Osteoblast (primary cell): Measurements from ENCODE around the gene PGA4. TPM values are rescaled to one million over a fixed set of nuclear protein-coding genes. Genes with fewer than 3 reads are reported as not detected.
A peak's percentile ranks its signal among the peaks of the same experiment; 100 is the strongest.

Experiments used
- DNase-seq: peaks from one replicate; pipeline ENCODE4 v3.0.0; 2011; ENCODE audit warnings: low spot score, mixed read lengths; ENCODE audit not compliant: insufficient read length; ENCODE audit errors: missing footprints
- H2AFZ ChIP-seq: 2 replicates; pipeline ENCODE4 v1.6.0; 2011; ENCODE audit warnings: mild to moderate bottlenecking, low read length
- H3K27ac ChIP-seq: 2 replicates; pipeline ENCODE4 v1.5.1; 2011; ENCODE audit warnings: mild to moderate bottlenecking, low read depth, low read length, moderate library complexity
- H3K27me3 ChIP-seq: 2 replicates; pipeline ENCODE4 v1.6.0; 2012; ENCODE audit warnings: mild to moderate bottlenecking, control low read depth, inconsistent platforms, low read length, moderate library complexity; ENCODE audit not compliant: insufficient read depth
- H3K36me3 ChIP-seq: 2 replicates; pipeline ENCODE4 v1.5.1; 2011; ENCODE audit warnings: mild to moderate bottlenecking, low read length, control low read depth, moderate library complexity; ENCODE audit not compliant: insufficient read depth
- H3K4me1 ChIP-seq: 2 replicates; pipeline ENCODE4 v1.5.1; 2011; ENCODE audit warnings: mild to moderate bottlenecking, low read length, control low read depth, moderate library complexity; ENCODE audit not compliant: insufficient read depth
- H3K4me2 ChIP-seq: 2 replicates; pipeline ENCODE4 v1.6.0; 2011; ENCODE audit warnings: mild to moderate bottlenecking, low read length; ENCODE audit not compliant: insufficient read depth
- H3K4me3 ChIP-seq: fragments of 200-600 bp; sonication (generic); 3 replicates; pipeline ENCODE4 v1.5.1; 2012; ENCODE audit warnings: mild to moderate bottlenecking, low read length, inconsistent platforms; ENCODE audit not compliant: insufficient read depth
- H3K79me2 ChIP-seq: 2 replicates; pipeline ENCODE4 v1.6.0; 2012; ENCODE audit warnings: mild to moderate bottlenecking, low read length, control low read depth, inconsistent platforms; ENCODE audit not compliant: insufficient read depth
- H3K9me3 ChIP-seq: 2 replicates; pipeline ENCODE4 v1.5.1; 2011; ENCODE audit warnings: low read depth, low read length, control low read depth
- H4K20me1 ChIP-seq: 2 replicates; pipeline ENCODE4 v1.6.0; 2012; ENCODE audit warnings: mild to moderate bottlenecking, low read length, control low read depth; ENCODE audit not compliant: insufficient read depth
- total RNA-seq: library from RNA; depleted of rRNA; stranded (reverse); fragments of >200 nt; gene quantifications from 2 replicates; pipeline ENCODE4 v1.2.3, GENCODE V29; 2012
- TF ChIP-seq, protein P1 (sequence below): IDR thresholded peaks from 2 replicates; pipeline ENCODE4 v1.5.1; 2011; ENCODE audit warnings: mild to moderate bottlenecking, low read depth, low read length, moderate library complexity; ENCODE audit errors: extremely low read depth

Gene PGA4
- total RNA-seq, 1 donor = not detected

DNA sequence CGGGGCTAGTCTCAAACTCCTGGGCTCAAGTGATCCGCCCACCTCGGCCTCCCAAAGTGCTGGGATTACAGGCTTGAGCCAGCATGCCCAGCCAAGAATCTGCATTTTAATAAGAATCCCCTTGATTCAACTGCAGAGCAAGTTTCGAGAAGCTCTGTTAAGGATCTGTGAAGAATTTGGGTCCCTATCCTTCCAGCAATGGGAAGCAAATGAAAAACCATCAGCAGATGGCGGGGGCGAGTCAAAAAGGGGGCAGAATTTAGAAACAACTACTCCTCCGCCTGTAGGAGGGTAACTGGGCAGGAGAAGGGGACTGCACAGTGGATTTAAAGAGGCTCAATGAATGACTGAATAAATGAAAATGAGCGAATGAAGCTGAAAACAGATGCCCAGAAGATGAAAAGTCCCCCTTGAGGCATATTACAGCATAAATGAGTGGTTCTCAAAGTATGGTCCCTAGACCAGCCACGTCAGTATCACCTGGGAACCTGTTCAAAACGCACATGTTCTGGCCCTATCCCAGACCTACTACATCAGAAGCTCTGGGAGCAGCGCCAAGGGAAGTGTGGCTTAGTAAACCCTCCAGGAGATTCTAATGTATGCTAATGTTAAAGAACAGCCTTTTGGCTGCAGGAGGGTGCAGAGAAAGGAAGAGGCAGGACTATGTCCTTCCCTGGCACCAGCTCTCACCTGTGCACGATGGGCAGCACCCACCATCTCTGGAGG, 58.0 kb downstream of the PGA4 start:
- Histone ChIP-seq H3K9me3 (no peaks in the 10 kb centered on the region), H3K4me3 (no peak overlapping the region), H3K4me2 (no peak overlapping the region), H3K27me3 (peaks cover 9% of the 10 kb centered on the region), H4K20me1 (peaks cover 4% of the 10 kb centered on the region), H3K4me1 (peaks cover 3% of the 10 kb centered on the region), H3K79me2 (no peaks in the 10 kb centered on the region), H2AFZ (no peak overlapping the region), H3K36me3 (peaks cover 15% of the 10 kb centered on the region), H3K27ac (no peak overlapping the region)
- TF ChIP-seq, protein P1, sequence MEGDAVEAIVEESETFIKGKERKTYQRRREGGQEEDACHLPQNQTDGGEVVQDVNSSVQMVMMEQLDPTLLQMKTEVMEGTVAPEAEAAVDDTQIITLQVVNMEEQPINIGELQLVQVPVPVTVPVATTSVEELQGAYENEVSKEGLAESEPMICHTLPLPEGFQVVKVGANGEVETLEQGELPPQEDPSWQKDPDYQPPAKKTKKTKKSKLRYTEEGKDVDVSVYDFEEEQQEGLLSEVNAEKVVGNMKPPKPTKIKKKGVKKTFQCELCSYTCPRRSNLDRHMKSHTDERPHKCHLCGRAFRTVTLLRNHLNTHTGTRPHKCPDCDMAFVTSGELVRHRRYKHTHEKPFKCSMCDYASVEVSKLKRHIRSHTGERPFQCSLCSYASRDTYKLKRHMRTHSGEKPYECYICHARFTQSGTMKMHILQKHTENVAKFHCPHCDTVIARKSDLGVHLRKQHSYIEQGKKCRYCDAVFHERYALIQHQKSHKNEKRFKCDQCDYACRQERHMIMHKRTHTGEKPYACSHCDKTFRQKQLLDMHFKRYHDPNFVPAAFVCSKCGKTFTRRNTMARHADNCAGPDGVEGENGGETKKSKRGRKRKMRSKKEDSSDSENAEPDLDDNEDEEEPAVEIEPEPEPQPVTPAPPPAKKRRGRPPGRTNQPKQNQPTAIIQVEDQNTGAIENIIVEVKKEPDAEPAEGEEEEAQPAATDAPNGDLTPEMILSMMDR = no peak
- peak; percentile 49 for DNase-seq

DNA sequence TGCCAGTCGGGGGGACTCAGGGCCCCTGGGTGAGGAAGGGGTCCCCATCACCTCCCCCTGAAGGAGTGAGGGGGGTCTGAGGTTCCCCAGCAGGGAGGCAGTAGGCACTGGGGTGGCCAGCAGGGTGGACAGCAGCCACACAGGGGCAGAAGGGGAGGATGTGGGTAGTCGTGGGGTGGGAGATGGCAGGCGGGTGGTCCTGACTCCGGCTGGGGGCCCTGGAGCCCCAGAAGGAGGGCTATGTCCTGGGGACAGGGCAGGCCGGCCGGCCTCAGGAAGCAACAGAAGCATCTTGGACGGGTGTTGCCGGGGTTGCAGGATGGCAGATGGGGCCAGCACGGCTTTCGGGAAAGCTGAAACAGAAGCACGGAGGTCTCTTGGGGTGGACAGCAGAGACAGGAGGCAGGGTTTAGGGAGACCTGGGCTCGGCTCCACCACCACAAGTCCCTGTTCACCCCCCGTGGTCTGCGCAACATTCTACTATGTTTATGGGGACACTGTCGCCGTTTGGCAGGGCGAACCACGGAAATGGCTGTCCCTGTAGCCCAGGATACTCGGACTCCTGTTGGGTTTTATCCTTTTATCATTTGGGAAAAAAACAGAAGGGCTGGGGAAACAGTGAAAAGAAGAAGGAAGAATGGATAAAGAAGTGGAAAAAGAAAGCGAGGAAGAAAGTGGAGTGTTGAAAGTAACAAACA, 58.9 kb downstream of the PGA4 start:
- Histone ChIP-seq H4K20me1 (peaks cover 2% of the 10 kb centered on the region), H3K4me1 (peaks cover 3% of the 10 kb centered on the region), H3K27ac (no peak overlapping the region), H3K9me3 (no peaks in the 10 kb centered on the region), H3K36me3 (peaks cover 19% of the 10 kb centered on the region), H3K79me2 (no peaks in the 10 kb centered on the region), H3K27me3 (peaks cover 9% of the 10 kb centered on the region), H3K4me2 (peak overlapping the region; percentile 79), H2AFZ (no peak overlapping the region), H3K4me3 (peak overlapping the region; percentile 61)
- DNase-seq = no peak
- TF ChIP-seq, protein P1 = no peak

Other genes with a start within 250 kb of the PGA4 start
- not detected in 2 replicates for gene CD5, start 119.9 kb upstream of the PGA4 start, total RNA-seq
- gene VPS37C, start 60.9 kb upstream of the PGA4 start, total RNA-seq = 16.8 and 19.2 TPM in 2 replicates
- not detected in 2 replicates for gene PGA3, start 18.8 kb upstream of the PGA4 start, total RNA-seq
- gene PGA5, start 18.8 kb downstream of the PGA4 start, total RNA-seq = not detected in 2 replicates
- 4.7 and 6.2 TPM in 2 replicates for gene VWCE, start 73.0 kb downstream of the PGA4 start, total RNA-seq
- gene DDB1, start 110.8 kb downstream of the PGA4 start, total RNA-seq = 330 and 331 TPM in 2 replicates
- gene TKFC, start 110.9 kb downstream of the PGA4 start, total RNA-seq = 21.8 and 30.0 TPM in 2 replicates
- gene CYB561A3, start 139.5 kb downstream of the PGA4 start, total RNA-seq = 149 and 151 TPM in 2 replicates
- 41.3 and 48.3 TPM in 2 replicates for gene TMEM138, start 140.0 kb downstream of the PGA4 start, total RNA-seq
- gene TMEM216, start 170.2 kb downstream of the PGA4 start, total RNA-seq = 5.8 and 8.3 TPM in 2 replicates
- 29.0 and 29.2 TPM in 2 replicates for gene CPSF7, start 207.6 kb downstream of the PGA4 start, total RNA-seq
- gene SDHAF2, start 207.8 kb downstream of the PGA4 start, total RNA-seq = 37.7 and 46.3 TPM in 2 replicates